Globus pallidus (tissue), 1 donor: ENCODE data around the gene PIAS4.

Experiments
- DNase-seq: peaks from one replicate; pipeline ENCODE4 v3.0.0-alpha.2; 2015; ENCODE audit warnings: low spot score

The PIAS4 gene

GRCh38 chr19:4059891-4060620 is 52.5 kb downstream of the PIAS4 start:
- DNase-seq, result no peak

- DNase-seq, result no peak
Measured at GRCh38 chr19:4060621-4061177, 53.2 kb downstream of the PIAS4 start.

GRCh38 chr19:4061178-4061682 is 53.7 kb downstream of the PIAS4 start:
- DNase-seq, result no peak

- DNase-seq, result no peak
Measured at GRCh38 chr19:4061683-4062418, 54.3 kb downstream of the PIAS4 start.

GRCh38 chr19:4062419-4063368 is 55.2 kb downstream of the PIAS4 start:
- no peak for DNase-seq

GRCh38 chr19:4063369-4064148 is 56.0 kb downstream of the PIAS4 start:
- no peak for DNase-seq

GRCh38 chr19:4064149-4064495 is 56.6 kb downstream of the PIAS4 start:
- peak; percentile 54 for DNase-seq

- peak; percentile 82 for DNase-seq
Measured at GRCh38 chr19:4064496-4065260, 57.1 kb downstream of the PIAS4 start.

- peak; percentile 97 for DNase-seq
Measured at GRCh38 chr19:4065430-4066175, 58.1 kb downstream of the PIAS4 start.

GRCh38 chr19:4066176-4066606 is 58.7 kb downstream of the PIAS4 start:
- DNase-seq, result no peak

GRCh38 chr19:4066682-4067395 is 59.3 kb downstream of the PIAS4 start, which contains the start of gene ZBTB7A:
ZBTB7A (minus strand) TSS chr19:4066899; CDS start chr19:4055232, 11,667 bp downstream.
- DNase-seq, result peak; percentile 63

GRCh38 chr19:4067396-4068046 is 60.0 kb downstream of the PIAS4 start:
- DNase-seq, result peak; percentile 40

- no peak for DNase-seq
Measured at GRCh38 chr19:4068047-4068966, 60.8 kb downstream of the PIAS4 start.

- DNase-seq, result no peak
Measured at GRCh38 chr19:4069331-4069959, 61.9 kb downstream of the PIAS4 start.

GRCh38 chr19:4071610-4072009 is 64.1 kb downstream of the PIAS4 start:
- DNase-seq, result no peak

- DNase-seq, result no peak
Measured at GRCh38 chr19:4075373-4075772, 67.8 kb downstream of the PIAS4 start.

- no peak for DNase-seq
Measured at GRCh38 chr19:4077007-4077374, 69.5 kb downstream of the PIAS4 start.
